CD4-positive, alpha-beta T cell treated with Interferon alpha-2 for 1 hour (primary cell): ENCODE data around the gene CCDC57.
"Not testable (repeated sequence)": the region's sequence is repeated elsewhere in the genome, so short reads cannot be mapped to it uniquely, and the experiment has no call there.

ENCODE experiments used
- DNase-seq, 2 donors: peaks; one replicate each; pipeline ENCODE4 v3.0.0-alpha.2; 2020 to 2022

CCDC57 gene, protein sequence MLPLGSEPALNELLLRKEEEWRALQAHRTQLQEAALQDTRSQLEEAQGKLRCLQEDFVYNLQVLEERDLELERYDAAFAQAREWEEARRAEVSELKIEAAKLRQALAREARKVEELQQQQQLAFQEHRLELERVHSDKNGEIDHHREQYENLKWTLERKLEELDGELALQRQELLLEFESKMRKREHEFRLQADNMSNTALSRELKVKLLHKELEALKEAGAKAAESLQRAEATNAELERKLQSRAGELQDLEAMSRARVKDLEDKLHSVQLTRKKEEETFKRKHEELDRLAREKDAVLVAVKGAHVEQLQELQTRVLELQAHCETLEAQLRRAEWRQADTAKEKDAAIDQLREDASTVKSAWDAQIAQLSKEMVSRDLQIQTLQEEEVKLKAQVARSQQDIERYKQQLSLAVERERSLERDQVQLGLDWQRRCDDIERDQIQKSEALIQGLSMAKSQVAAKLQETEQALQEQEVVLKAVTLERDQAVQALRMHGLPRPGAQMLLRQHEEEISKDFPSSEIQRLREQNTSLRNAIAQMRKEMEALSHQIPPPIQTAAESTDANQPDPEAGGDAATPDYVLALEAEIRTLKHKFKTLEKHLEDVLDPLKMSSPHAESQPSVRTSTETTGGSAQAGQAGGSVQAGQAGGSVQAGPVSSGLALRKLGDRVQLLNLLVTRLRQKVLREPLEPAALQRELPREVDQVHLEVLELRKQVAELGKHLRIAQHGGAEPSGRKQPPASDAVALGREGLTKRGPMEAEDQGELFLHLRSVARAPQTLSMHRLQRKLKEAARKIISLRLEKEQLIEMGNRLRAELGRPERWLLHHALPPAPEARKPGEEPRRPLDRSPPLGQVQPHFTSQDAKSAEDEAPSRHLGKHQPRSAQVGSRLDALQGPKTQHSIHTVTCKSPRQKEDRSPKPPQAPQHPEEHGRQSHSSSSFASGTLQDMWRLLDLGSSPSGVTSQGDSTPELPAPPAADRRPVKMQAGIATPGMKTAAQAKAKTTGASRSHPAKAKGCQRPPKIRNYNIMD

GRCh38 chr17:82212331-82213250, at the start of gene CCDC57:
TSS of gene CCDC57 (minus strand) at chr17:82212842. CDS start at chr17:82201944, 10,898 bp downstream.
- DNase-seq = peak; percentile 72 to 78

DNA sequence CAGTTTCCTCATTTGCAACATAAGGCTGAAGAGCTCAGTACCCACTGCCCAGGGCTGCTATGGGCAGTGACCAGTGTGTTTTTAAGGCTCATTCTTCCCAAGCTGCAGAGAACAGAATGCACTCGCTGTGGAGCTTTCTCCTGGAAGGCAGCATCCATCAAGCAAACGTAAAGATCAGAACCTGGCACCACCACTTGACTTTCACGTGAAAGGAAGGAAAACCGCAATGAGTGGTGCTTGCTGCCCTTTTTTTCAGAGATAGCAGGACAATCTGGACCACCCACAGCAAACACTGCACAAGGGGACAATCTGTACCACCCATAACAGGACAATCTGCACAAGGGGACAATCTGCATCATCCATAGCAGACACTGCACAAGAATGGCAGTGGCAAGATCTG, 49.7 kb upstream of the CCDC57 start:
- no peak for DNase-seq

DNA sequence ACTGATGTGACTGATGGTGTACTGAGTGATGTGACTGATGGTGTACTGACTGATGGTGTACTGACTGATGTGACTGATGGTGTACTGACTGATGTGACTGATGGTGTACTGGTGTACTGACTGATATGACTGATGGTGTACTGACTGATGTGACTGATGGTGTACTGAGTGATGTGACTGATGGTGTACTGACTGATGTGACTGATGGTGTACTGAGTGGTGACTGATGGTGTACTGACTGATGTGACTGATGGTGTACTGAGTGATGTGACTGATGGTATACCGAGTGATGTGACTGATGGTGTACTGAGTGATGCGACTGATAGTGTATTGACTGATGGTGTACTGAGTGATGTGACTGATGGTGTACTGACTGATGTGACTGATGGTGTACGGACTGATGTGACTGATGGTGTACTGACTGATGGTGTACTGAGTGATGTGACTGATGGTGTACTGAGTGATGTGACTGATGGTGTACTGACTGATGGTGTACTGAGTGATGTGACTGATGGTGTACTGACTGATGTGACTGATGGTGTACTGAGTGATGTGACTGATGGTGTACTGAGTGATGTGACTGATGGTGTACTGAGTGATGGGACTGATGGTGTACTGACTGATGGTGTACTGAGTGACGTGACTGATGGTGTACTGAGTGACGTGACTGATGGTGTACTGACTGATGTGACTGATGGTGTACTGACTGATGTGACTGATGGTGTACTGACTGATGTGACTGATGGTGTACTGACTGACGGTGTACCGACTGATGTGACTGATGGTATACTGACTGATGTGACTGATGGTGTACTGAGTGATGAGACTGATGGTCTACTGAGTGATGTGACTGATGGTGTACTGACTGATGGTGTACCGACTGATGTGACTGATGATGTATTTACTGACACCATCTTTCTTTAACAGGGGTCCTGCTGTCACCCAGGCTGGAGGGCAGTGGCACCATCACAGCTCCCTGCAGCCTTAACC, 47.6 kb upstream of the CCDC57 start:
- not testable (repeated sequence) for DNase-seq

DNA sequence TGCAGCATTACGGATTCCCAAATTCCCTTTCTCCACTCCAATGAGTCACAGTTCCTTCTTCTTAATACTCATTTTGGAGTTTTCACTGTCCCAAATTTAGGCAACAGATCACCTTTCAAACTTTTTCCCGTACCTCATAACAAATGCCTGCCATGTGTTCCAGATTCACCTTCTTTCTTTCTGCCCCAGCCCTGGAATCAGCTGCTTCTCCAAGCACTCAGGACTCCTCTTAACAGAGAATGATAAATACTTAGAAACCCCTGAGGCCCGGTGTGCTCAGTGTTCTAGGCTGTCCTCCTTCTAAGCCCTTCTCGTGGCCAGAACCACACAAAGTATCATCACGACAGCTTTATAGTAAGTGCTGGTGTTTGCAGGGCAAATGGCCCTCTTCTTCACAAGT, 45.9 kb upstream of the CCDC57 start:
- DNase-seq = no peak

- peak; percentile 70 to 80 for DNase-seq
Observed at GRCh38 chr17:82257473-82257872, 44.8 kb upstream of the CCDC57 start.

DNA sequence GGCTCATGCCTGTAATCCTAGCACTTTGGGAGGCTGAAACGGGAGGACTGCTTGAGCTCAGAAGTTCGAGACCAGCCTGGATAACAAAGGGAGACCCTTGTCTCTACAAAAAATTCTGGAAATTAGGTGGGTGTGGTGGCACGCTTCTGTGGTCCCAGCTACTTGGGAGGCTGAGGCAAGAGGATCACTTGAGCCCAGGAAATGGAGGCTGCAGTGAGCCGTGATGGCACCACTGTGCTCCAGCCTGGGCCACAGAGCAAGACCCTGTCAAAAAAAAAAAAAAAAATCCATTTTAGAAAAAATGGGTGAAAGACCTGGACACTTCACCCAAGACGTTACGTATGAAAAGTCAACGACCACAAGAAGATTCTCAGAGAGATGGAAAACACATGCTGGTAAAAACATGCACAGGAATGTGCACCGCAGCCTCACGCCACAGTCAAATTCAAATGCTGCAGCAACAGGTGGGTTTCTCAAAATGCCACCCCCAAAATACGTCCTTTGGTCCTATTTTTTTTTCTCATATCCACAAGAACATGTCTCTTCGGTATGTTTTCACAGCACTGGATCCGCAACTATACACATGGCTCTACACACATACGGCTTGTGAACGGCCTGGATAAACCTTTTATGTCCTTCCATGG, 43.7 kb upstream of the CCDC57 start:
- DNase-seq = no peak

GRCh38 chr17:82255402-82255972, 42.8 kb upstream of the CCDC57 start:
- DNase-seq = no peak

GRCh38 chr17:82254746-82255145, 42.1 kb upstream of the CCDC57 start:
- not testable (repeated sequence) for DNase-seq

- not testable (repeated sequence) for DNase-seq
Observed at GRCh38 chr17:82254096-82254495, 41.5 kb upstream of the CCDC57 start.

GRCh38 chr17:82253179-82253544, 40.5 kb upstream of the CCDC57 start:
- DNase-seq = no peak

DNA sequence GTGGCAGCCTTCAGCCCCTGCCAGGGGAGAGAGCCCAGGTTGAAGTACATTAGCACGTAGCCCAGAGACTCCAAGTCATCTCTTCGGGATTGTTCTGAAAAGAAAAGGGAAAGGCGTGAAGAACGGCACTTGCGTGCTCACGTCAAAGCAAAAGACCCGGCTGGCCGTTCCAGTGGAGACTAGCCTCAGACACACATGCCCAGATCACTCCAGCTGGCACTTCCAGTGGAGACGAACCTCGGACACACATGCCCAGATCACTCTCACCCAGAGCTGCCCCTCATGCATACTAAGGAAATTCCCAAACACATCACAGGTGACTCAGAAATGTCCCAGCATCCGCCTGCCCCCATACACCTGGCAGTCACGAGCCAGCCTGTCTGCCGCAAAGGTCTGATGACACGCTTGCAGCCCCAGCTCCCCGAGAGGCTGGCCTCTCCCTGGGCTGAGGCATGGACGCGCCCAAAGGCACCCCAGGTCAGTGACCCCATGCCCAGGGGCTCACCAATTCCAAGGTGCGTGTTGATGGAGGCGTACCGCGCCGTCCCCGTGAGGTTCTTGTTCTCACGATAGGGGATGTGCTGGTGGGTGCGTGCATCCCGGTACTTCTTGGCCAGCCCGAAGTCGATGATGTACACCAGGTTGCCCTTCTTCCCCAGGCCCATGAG, 40.0 kb upstream of the CCDC57 start:
- no peak for DNase-seq

DNA sequence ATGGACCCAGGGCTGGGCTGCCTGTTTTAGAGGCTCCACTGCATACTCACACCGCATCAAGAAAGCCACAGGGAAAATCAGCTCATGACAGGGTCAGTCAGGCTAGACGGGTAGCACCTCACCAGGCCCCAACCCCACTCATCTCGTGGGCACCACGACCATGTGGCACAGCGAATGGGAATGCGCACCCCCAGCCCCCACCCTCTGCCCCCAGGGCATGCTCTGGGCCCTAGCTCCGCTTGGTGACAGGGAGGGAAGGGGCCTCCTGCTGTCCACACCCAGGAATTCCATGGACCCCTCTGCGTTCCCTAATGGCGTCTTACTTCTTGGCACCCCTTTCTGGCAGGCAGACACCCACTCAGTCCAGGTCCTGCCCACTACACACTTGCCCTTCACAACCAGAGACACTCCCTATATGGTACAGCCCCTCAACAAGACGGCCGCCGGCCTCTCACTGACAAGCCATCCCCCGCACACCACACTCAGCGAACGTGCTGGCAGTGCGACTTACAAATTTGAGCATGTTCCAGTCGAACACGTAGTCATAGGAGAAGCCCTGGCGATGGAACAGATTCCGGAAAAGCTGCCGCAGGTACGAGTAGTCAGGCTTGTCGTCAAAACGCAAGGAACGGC, 38.3 kb upstream of the CCDC57 start:
- no peak for DNase-seq

- DNase-seq = no peak
Observed at GRCh38 chr17:82249896-82250581, 37.4 kb upstream of the CCDC57 start.

DNA sequence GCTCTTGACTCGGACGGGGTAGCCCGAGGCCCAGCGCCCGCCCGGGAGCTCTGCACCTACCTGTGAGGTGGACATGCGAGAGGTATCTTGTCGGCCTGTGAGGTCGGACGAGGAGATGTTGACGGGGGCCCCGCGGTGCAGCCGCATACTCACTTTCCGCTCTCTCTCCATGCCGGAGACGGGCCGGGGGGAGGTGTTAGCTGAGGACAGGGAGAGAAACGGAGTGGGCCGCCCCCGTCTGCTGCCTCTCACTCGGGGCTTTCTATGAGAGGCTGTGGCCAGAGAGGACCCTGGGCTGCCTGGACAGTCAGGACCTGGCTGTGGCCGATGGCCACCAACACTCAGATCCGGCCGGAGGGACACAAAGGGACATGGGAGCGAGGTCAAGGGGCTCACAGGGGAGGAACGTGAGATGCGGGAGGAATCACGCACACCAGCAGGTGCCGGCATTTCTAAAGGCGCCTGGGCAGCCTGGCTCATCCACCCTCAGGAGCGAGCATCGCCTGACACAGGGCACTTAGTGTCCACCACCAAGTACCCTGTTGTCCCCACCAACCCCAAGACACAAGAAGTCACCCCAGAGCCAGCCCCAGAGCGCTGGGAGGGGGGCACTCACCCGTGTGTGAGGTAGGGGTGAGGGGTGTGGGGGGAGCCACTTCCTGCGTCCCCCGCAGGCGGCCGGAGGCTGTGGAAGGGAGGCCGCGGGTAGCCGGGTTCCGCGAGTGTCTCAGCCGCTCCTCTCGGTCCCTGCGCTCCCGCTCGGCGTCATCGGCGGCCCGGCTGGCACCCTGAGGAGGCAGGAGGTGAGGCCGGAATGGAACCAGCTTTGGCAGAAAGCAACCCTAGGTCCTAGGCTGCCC, 36.4 kb upstream of the CCDC57 start:
- DNase-seq = no peak

DNA sequence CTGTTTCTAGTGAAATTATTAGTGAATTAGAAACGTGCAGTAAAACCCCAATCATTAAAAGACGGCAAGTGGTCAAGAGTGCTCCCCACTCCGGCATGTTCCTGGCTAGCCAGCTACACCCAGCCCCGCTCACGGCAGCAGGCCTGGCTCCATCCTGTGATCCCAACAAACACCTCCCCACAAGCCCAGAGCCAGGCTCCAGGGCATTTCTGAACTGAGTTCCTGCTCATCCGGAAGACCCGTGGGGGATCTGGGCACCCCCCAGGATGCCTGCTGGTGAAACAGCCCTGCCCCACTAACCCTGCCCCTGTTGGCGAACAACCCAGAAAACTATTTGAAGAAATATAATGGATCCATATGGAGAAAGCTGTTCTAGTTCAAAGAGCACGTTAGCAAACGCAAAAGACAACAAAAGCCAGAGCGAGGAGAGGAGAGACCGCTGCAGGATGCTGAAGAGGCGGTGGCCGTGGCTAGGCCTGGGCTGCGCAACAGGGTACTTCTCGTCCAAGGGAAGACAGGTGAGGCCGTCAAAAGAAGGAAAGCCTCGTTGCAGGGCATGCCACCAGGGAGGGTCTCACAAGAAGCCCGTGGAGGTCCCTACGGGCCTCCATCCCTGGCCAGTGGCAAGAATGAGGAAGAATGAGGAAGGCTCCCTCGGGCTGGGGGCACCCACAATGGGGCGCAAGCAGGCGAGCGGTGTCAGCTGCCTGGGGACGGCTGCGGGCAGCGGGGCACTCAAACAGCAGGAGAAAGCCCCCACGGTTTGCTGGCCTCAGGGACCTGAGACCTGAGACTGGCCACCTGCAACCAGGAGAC, 35.4 kb upstream of the CCDC57 start:
- DNase-seq = no peak

DNA sequence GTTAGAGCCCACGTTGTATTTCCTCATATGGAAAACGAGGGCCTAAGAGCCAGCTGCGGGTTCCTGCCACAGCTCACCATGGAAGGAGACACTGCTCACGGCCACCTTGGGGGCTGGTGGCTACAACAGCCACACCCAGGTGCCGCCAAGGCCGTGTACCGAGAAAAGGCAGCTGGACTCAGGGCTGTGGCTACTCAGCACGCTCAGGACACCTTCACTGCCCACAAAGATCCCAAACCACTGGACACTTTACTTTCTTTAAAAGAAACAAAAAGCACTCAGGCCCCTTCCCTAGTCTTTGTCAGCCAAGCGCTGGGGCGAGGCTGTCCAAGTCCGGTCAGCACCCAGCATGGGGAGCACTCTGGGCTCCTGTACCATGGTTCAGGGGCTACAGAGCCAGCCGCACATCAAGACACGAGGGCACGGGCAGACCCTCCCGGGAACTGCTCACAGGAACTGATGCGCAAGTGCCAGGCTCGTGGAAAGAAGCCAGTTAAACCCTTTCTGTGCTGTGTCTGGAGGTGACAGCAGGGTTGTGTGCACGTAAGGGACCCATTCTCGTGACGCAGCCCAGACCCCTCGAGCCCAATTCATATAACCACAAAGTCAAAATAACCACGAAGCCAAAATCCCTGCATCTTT, 34.7 kb upstream of the CCDC57 start:
- DNase-seq = no peak
